Esophagus squamous epithelium (tissue), 5 donors: ENCODE results near the gene SHF. TPM values are rescaled to one million over a fixed set of nuclear protein-coding genes. Genes with fewer than 3 reads are reported as not detected.
A peak's percentile ranks its signal among the peaks of the same experiment; 100 is the strongest.

Experiments
- DNase-seq: peaks from one replicate; lab custom pipeline; 2025; lab: John Stamatoyannopoulos, UW
- H3K27ac ChIP-seq, 4 donors: fragments of 200-600 bp; sonication (generic); one replicate each; pipeline ENCODE4 v1.5.1; 2016 to 2019; ENCODE audit warnings: mild to moderate bottlenecking in 1 of 4
- H3K27me3 ChIP-seq, 4 donors: fragments of 200-600 bp; sonication (generic); 1 replicate in 3 of 4; 2 replicates in 1 of 4; pipeline versions ENCODE4 v1.5.1 to v1.6.0; 2017 to 2021; ENCODE audit warnings: antibody characterized with exemption in 1 of 4
- H3K36me3 ChIP-seq, 3 donors: fragments of 200-600 bp; sonication (generic); one replicate each; pipeline ENCODE4 v1.5.1; 2016 to 2019
- H3K4me1 ChIP-seq, 3 donors: fragments of 200-600 bp; sonication (generic); one replicate each; pipeline ENCODE4 v1.5.1; 2017 to 2019
- H3K4me3 ChIP-seq, 4 donors: fragments of 200-600 bp; sonication (generic); 1 replicate in 3 of 4; 2 replicates in 1 of 4; pipeline ENCODE4 v1.5.1; 2016 to 2019; ENCODE audit warnings: mild to moderate bottlenecking in 2 of 4, moderate library complexity in 1 of 4
- H3K9me3 ChIP-seq, 3 donors: fragments of 200-600 bp; sonication (generic); one replicate each; pipeline ENCODE4 v1.5.1; 2016 to 2019
- POLR2A ChIP-seq, 4 donors: fragments of 450-650 bp; IDR thresholded peaks; one replicate each; pipeline ENCODE4 v1.6.1; 2017; ENCODE audit warnings: antibody characterized with exemption in 4 of 4, mild to moderate bottlenecking in 4 of 4, moderate library complexity in 3 of 4
- WGBS, 2 donors: methylation state at CpG; one replicate each; pipeline ENCODE4 v1.1.5; 2018; 5-methylcytosine and 5-hydroxymethylcytosine counted together
- intact Hi-C: fragments of 100-400 bp; cut with DNase I; formaldehyde crosslinking; loops from one replicate; pipeline ENCODE4 v1.15.0; 2022
- total RNA-seq, 4 donors: library from RNA; depleted of rRNA; stranded (reverse); fragments of >200 nt; gene quantifications; one replicate each; pipeline ENCODE4 v1.1.0, GENCODE V29; 2016
- TF ChIP-seq, protein P1 (sequence below), 6 experiments: fragments of 450-650 bp in 4 of 6; fragments of 200-600 bp in 2 of 6; sonication (generic) in 2 of 6; IDR thresholded peaks; one replicate each; pipeline ENCODE4 v1.5.1; 2016 to 2019; ENCODE audit warnings: antibody characterized with exemption in 6 of 6, mild to moderate bottlenecking in 4 of 6, moderate library complexity in 4 of 6
- donor health status: DM: yes; HTN: yes; CAD: no.

The SHF gene
- total RNA-seq, 4 donors from 2014 or later = 1.9 to 12.0 (median 5.7) TPM

DNA sequence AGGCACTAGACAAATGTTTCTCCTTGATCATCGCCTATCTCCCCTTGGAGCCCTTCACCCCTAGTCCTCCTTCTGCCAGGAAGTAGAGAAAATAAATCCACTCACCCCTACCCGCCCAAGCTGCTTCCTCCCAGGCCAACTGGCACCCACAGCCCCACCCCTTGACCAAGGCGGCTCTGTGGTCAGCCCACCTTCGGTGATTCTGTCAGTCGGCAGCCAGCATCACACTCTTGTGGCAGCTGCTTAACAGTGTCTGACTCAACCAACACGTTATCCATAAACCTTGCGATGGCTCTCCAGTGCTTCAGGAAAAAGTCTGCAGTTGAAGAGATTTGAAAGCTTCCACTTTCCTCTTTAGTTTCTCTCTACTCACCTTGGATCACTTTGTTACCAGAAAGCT, 7.6 kb downstream of the SHF start:
- no peak for TF ChIP-seq POLR2A (IDR thresholded peaks at IDR 0.05)
- TF ChIP-seq, protein P1, sequence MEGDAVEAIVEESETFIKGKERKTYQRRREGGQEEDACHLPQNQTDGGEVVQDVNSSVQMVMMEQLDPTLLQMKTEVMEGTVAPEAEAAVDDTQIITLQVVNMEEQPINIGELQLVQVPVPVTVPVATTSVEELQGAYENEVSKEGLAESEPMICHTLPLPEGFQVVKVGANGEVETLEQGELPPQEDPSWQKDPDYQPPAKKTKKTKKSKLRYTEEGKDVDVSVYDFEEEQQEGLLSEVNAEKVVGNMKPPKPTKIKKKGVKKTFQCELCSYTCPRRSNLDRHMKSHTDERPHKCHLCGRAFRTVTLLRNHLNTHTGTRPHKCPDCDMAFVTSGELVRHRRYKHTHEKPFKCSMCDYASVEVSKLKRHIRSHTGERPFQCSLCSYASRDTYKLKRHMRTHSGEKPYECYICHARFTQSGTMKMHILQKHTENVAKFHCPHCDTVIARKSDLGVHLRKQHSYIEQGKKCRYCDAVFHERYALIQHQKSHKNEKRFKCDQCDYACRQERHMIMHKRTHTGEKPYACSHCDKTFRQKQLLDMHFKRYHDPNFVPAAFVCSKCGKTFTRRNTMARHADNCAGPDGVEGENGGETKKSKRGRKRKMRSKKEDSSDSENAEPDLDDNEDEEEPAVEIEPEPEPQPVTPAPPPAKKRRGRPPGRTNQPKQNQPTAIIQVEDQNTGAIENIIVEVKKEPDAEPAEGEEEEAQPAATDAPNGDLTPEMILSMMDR (IDR thresholded peaks at IDR 0.05) = no peak
- Histone ChIP-seq H3K9me3 (no peaks in the 10 kb centered on the region), H3K27me3 (no peaks in the 10 kb centered on the region), H3K36me3 (no peaks in the 10 kb centered on the region), H3K4me1 (peaks cover under 1 to 36% (median 9%) of the 10 kb centered on the region in 3 donors), H3K27ac (no peak overlapping the region), H3K4me3 (no peak overlapping the region)
- intact Hi-C loops = no loop called here
- DNase-seq = no peak
- WGBS, 2 donors = 70 to 78% methylated on average over 7 of the region's 7 CpGs

DNA sequence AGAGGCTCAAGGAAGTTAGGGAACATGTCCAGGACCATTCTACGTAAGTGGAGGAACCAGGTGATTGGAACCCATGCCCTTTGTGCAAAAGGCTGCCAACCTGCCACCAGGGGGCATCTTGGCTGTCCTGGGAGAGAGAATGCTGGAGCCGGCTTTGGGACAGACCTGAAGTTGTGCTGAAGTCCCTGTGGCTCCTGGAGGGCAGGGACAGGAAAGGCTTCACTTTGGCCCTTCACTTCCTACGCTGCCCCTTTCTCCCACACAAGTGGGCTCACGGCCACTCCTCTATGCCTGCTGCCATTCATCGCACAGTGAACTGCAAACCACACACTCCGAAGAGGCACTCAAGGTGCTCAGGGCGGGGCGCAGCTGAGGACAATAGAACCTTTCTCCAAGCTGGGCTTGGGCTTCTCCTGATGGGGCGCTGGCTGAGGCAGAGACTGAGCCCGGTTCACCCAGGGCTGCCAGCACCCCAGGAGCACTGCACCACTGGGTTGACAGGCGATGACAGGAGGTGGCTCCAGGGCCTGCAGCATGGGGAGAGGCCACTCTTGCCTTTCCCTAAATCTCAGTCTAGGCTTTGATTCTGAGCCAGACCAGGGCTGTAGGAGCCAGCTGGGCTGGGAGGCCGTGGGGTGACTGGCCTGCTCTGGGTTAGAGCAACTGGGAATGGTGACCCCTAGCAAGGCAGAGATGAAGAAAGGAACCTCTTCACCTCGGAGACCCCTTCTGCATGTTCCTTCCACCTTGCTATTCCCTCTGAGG, 8.4 kb downstream of the SHF start:
- intact Hi-C loops = no loop called here

DNA sequence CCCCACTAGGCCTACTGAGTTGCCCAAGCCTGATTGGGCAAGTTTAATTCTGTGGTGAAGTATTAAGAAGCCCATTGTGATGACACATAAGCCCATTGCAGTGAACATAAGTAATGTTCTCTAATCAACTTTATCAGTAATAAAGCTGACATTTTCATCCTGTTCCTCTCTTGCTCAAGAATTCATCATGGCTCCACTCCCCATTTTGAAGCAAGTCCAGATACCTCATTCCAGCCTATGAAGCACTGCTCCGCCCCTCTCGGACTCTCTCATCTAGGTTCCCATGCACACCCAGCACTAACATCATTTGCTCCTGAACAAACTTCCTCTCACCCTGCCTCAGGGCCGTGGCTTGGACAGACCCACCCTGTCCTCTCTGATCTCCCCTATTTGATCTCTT, 10.5 kb downstream of the SHF start:
- H3K4me1 ChIP-seq = peaks cover 0 to 19% (median 4%) of the 10 kb centered on the region in 3 donors
- H3K9me3 ChIP-seq = no peaks in the 10 kb centered on the region
- no peak overlapping the region for H3K4me3 ChIP-seq
- peaks cover 0 to 23% (median 0%) of the 10 kb centered on the region in 3 donors for H3K36me3 ChIP-seq
- no peaks in the 10 kb centered on the region for H3K27me3 ChIP-seq
- H3K27ac ChIP-seq = no peak overlapping the region
- WGBS, 2 donors = 54 to 89% methylated on average over 3 of the region's 3 CpGs
- TF ChIP-seq, protein P1 (IDR thresholded peaks at IDR 0.05) = no peak
- TF ChIP-seq POLR2A (IDR thresholded peaks at IDR 0.05) = no peak
- intact Hi-C loops = no loop called here
- no peak for DNase-seq

More for the DNA sequence above, 8.4 kb downstream of the SHF start:
- Histone ChIP-seq H3K27ac (peak overlapping the region in 2 of 4 donors; percentile 7 to 38), H3K4me3 (no peak overlapping the region), H3K4me1 (peaks cover 0 to 28% (median 4%) of the 10 kb centered on the region in 3 donors), H3K27me3 (no peaks in the 10 kb centered on the region), H3K9me3 (no peaks in the 10 kb centered on the region), H3K36me3 (peaks cover 0 to 6% (median 0%) of the 10 kb centered on the region in 3 donors)
- TF ChIP-seq POLR2A (IDR thresholded peaks at IDR 0.05) = no peak
- TF ChIP-seq, protein P1 (IDR thresholded peaks at IDR 0.05) = peak in 5 of 6 experiments; percentile 44 to 65 (median 49)
- DNase-seq = no peak
- WGBS, 2 donors = 67 to 75% methylated on average over 3 to 8 of the region's 13 CpGs

DNA sequence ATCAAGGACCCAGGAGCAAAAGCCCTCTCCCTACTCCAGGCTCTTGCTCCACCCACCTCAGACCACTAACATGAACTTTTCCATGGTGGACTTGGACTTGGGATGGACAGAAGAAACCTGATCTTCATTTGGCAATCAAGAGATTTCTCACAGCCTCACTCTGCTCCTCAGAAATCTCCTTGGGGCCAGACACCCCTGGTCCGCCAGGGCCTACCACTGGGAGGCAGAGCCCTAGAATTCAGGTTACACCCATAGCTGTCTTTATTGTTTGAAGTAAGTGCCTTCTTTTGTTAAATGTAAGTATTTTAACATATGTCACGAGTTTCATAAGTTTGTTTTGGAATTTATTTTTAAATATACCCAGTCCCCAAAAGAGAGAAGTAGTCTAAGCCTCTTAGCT, 13.2 kb downstream of the SHF start:
- intact Hi-C loops = no loop called here
- Histone ChIP-seq H3K27me3 (no peaks in the 10 kb centered on the region), H3K4me1 (peaks cover 0 to 7% (median 4%) of the 10 kb centered on the region in 3 donors), H3K36me3 (peaks cover 0 to 30% (median 0%) of the 10 kb centered on the region in 3 donors), H3K27ac (no peak overlapping the region), H3K4me3 (no peak overlapping the region), H3K9me3 (no peaks in the 10 kb centered on the region)
- TF ChIP-seq, protein P1 (IDR thresholded peaks at IDR 0.05) = no peak
- no peak for TF ChIP-seq POLR2A (IDR thresholded peaks at IDR 0.05)
- WGBS, 2 donors = 80 to 90% methylated on average over 2 of the region's 2 CpGs
- no peak for DNase-seq

DNA sequence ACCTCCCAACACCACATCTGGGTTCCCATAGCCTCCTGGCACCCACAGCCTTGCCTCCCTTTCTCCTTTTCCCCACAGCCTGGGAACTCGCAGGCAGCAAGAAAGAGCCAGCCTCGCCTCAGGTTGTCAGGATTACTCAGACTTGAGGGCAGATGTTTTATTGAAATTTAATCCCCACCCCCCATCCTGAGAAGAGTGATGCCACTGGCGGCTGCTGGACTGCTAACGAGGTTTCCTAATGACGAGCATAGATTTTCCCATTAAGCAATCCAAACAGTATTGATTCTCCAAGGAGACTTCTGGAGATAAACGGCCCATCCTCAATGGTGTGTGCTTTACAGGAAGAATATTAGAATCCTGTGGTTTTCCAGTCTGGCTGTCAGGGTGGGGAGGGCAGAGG, 13.7 kb downstream of the SHF start:
- no peak for DNase-seq
- Histone ChIP-seq H3K27ac (no peak overlapping the region), H3K36me3 (peaks cover 0 to 30% (median 0%) of the 10 kb centered on the region in 3 donors), H3K9me3 (no peaks in the 10 kb centered on the region), H3K4me1 (peaks cover 0 to 5% (median 0%) of the 10 kb centered on the region in 3 donors), H3K27me3 (no peaks in the 10 kb centered on the region), H3K4me3 (no peak overlapping the region)
- 57 to 92% methylated on average over 5 of the region's 6 CpGs for WGBS, 2 donors
- TF ChIP-seq, protein P1 (IDR thresholded peaks at IDR 0.05) = no peak
- no peak for TF ChIP-seq POLR2A (IDR thresholded peaks at IDR 0.05)
- intact Hi-C loops = no loop called here
